Measurements from ENCODE around the gene CPN1. TPM values are rescaled to one million over a fixed set of nuclear protein-coding genes. Genes with fewer than 3 reads are reported as not detected.
"Not testable (repeated sequence)": the region's sequence is repeated elsewhere in the genome, so short reads cannot be mapped to it uniquely, and the experiment has no call there.

The CPN1 gene
- total RNA-seq, 1 donor from 2014 or later: not detected

DNA sequence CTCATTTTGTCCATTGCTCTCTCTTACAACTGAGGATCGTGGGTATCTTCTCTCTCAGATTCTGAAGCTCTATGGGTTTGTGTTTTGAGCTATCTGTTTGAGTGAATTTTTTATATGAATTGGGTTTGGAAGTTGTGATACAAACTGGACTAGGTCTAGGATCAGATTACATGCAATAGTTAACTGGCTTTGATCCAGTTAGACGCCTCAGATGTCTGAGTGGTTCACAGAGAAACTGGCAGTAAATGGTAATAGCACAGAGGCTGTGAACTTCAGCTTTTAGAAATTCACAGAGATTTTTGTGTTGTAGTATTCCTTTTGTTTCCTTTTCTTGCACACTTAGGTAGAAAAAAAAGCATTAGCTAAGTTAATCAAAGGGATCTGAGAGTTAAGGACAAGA is 59.3 kb downstream of the CPN1 start:
- no peak for DNase-seq (ENCODE audit: low spot score)

DNA sequence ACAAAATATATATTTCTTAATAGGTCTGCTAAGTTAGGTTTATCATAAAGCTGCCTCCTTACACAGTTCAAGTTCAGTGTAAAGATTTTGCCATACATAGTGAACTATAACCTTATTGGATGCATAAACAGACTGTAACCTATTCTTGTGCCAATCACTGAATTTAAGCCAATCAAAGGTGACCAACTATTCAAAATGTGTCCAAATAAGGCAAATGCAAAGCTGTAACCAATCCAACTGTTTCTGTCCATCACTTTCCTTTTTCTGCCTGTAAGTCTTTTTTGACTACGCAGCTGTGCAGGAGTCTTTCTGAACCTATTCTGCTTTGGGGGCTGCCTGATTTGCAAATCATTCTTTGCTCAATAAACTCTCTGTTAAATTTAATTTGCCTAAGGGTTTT is 60.3 kb downstream of the CPN1 start:
- DNase-seq (ENCODE audit: low spot score): no peak

DNA sequence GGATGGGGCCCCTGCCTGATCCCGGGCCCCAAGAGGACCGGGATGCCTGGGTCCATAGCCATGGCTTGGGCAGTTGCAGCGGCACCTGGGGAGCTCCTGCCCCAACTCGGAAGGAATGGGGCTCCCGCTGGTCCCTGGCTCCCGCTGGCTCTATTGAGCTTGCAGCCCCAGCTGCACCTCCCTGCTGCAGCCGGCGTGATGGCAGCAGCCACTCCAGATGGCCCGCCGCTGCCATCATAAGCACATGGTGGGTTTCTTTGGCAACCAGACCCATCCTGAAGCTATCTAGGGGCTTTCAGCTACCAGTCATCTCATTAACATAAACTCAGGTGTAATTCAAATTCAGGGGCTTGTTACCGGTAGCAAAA is 60.8 kb downstream of the CPN1 start:
- no peak for DNase-seq (ENCODE audit: low spot score)

DNA sequence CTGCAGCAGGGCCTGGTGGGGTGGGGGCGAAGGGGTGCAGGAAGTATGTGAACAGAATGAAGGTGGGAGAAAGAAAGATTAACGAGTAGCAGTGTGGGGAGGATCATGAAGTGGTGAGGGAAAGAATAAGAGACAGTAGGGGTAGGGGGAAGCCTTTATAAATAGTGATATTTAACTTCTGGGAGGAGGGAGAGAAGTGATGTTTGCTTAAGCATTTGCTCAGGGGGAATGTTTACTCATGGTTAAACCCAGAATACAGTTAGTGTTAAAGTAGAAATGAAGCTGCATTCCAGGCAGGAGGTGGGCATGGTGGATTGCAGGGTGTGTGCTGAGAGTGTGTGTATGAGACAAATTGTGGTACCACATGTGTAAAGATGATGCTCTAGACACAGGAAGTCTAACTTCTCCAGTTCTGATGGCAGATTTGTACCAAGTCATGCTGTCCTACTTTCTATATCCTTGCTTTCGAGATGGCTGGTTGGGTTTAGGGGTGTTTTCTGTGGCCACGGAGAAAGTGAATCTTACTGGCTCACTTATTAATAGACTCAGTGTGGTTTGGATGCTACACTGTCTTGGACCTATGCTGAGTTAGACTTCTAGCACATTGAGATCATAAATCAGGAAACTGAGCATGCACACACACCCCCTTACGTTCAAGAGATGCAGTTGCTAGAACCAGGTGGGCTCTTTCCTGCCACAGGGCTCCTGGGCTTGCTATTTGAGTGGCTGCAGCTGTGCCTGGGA is 61.4 kb downstream of the CPN1 start:
- DNase-seq (ENCODE audit: low spot score): no peak

DNA sequence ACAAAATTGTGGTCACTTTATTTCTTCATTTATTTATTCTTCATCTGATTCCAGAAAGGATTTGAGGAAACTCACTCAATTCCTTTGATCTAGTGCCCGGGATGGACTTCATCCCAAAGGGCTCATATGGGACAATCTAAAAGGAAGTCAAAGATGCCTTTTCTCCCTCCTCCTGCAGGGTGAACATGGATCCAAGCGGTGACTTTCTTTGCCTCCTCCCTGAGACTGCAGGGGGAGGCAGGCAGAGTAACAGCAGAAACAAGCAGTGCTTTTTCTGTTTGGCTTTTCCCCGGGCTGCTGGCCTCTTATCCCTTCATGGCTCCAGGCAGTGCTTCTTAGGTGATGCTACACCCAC is 61.9 kb downstream of the CPN1 start:
- no peak for DNase-seq (ENCODE audit: low spot score)

DNA sequence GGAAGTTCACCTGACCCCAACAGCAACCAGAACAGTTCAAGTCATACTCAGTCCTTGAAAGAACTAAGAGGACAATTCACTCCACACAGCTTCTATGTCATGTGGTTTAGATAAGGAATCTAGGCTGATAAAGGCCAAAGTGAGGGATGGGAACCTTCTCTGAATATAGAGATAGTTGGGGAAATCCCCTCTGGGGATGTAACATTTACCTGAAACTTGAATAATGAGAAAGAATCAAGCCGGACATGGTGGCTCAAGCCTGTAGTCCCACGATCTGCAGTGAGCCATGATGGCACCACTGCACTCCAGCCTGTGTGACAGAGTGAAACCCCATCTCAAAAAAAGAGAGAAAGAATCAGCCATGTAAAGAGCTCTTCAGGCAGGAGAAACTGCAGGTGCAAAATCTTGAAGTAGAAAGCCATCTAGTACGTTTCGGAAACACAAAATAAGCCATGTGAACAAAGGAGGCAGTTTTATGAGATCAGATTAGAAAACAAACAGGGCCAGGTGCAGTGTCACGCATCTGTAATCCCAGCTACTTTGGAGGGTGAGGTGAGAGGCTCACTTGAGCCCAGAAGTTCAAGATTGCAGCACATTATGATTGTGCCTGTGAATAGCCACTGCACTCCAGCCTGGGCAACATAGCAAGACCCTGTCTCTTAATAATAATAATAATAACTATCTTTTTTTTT is 67.5 kb downstream of the CPN1 start:
- DNase-seq (ENCODE audit: low spot score): no peak

DNA sequence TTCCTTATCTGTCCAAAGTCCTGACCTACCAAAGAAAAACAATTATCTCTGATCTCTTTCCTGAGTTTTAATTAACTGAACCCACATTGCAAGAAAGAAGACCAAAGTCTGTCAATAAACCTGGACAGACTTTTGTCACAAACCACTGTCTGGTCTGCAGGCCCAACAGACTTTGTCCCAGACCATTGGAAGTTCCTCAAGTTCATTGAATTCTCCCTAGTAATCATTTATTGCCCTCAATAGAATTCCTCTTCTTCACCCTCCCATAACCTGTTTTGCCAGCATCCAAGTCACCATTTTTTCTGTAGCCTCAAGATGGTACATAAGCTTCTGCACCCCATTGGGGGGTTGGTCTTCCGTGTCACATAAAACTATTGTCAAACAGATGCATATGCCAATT is 68.0 kb downstream of the CPN1 start:
- DNase-seq (ENCODE audit: low spot score): no peak

DNA sequence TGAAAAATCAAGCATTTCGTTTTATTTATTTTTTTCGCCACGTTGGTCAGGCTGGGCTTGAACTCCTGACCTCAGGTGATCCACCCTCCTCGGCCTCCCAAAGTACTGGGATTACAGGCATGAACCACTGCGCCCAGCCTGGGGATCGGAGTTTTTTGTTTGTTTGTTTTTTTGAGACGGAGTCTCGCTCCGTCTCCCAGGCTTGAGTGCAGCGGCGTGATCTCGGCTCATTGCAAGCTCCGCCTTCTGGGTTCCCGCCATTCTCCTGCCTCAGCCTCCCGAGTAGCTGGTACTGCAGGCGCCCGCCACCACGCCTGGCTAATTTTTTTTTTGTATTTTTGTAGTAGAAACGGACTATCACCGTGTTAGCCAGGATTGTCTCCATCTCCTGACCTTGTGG is 69.8 kb downstream of the CPN1 start:
- DNase-seq (ENCODE audit: low spot score): not testable (repeated sequence)

DNA sequence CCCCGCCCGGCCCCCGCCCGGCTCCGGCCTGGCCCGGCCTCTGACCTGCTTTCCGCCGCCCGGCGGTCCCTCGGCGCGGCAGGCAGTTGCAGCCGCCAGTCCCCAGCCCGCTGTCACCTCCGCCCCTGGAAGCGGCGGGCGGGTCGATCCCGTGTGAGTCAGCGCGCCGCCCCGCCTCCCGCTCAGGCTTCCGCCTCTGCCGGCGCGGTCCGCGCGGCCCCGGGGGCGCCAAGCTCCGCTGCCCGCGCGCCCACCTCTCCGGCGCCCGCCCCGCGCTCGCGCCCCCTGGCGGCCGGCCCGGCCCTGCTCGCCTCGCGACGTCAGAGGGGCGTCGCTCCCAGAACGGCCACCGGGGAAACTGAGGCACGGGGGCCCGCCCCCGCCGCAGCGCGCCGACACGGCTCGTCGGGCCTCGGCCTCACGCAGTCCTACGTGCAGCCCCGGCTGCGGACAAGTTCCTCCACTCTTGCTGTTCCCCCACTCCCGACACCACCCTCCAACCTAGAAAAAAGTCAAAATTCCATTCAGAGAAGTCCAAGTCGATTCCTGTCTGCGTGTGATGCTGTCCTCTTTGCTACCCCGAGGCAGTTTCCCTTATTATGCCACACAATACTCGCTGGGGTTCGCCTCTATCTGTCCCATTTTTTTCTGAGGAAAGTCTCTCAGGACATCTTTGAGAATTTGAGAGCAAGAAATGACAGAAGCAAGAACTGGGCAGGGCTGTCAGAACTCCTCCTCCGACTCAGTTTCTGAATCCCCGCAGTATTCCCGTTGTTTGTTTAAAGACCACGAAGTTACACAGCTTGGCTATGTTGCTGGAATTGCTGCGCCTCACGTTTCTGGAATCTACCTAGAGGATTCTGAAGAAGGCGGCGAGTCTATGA is 71.6 kb downstream of the CPN1 start, which contains the start of gene DNMBP:
Gene DNMBP (minus strand): TSS at position 155 of the 884 bp plus-strand sequence. CDS start 37,823 bp downstream, outside the sequence.
- DNase-seq (ENCODE audit: low spot score): peak; percentile 83

DNA sequence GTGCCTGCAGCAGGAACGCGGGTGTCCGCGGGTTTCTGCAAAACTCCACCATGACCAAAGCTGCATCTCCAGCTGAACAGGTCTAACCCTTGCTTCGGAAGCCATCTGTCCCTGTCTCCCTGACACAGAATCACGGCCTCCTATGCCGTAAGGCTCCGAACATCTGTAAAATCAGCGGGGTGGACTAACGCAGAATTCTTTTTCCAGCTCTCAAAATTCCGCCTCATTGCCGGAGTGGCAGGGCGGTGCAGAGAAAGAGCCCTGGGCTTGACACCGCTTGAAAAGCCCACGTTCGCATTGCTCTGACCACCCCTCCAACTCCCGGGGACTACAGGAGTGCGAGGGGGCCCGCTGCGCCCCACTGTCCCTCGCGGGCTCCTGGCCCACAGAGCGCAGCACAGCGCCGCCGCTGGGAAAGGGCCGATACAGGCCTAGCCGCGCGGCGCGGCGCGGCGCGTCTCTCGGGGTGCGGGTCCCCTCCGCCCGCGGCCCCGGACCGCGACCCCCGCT is 72.3 kb downstream of the CPN1 start:
- peak; percentile 49 for DNase-seq (ENCODE audit: low spot score)

DNA sequence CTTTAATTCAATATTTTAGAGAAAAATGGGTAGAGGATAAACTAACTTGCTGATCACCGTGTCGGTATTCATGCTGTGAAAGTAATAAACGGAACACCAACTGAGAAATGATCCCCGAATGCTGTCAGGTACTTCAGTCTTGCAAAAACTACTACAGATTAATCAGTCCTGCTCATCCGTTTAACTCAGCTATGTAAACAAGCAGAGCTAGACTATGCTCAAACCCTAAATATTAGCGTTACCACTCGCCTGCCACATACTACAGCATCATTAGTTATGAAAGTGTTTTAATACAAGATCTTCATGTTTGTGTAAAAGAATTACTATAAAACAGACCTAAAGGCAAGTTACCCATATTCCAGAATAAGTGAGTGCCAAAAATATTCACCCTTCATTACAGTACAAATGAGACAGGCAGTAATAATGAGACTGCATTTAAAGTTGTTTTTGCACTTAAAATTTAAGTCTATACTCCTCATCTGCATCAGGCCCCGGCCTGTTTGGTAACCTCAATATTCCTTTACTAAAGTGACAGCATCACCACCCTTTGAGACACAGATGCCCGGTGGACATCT is 72.9 kb downstream of the CPN1 start:
- no peak for DNase-seq (ENCODE audit: low spot score)

DNA sequence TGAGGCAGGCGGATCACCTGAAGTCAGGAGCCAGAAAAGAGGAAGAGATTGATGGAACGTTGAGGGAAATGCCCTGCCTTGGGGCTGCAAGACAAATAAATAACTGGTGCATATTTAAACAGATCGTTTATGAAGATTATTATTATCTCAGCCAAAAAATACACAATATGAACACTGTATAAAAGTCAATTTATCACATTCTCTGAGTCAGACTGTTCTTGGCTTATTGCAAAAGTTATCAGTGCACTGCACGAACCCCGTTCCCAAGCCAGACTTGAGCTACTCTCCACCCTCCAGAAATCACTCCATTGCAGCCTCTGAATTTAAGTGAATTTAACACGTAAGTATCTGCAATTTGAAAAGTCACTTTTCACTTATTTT is 73.5 kb downstream of the CPN1 start:
- no peak for DNase-seq (ENCODE audit: low spot score)

DNA sequence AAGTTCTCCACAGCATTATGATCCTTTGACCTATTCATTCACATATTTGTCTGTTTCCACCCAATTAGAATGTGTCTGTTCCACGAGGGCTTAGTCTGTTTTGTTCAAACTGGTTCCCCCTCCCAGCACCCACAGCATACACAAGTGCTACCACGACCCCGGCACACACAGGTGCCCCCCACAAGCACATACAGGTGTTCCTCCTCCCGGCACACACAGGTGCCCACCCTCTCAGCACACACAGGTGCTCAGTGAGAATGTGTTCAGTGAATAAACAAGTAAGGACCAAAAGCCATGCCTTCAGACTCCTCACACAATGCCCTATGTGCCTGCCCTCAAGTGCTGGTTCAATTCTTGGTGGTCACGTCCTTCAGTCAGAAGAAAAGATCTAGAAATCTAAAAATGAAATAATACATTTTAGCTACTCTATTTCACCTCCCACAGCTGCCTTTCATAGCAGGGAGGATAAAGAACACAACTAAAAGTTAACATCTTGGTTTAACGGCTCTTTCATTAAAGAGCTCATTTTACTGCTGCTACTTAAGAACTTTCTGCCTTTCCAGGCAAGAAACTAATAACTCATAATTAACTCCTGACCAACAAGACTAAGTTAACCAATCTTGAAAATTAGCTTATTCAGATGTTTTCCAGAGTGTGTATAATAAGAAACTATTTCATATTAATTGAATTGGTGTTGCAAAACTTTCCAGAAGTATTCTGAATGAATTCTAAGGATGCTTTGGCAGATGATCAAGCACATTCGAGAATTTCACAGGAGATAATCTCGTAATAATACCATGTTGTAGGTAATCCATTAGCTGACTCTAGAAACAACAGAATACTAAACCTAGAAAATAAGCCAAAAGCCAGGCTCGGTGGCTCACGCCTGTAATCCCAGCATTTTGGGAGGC is 74.2 kb downstream of the CPN1 start:
- no peak for DNase-seq (ENCODE audit: low spot score)

DNA sequence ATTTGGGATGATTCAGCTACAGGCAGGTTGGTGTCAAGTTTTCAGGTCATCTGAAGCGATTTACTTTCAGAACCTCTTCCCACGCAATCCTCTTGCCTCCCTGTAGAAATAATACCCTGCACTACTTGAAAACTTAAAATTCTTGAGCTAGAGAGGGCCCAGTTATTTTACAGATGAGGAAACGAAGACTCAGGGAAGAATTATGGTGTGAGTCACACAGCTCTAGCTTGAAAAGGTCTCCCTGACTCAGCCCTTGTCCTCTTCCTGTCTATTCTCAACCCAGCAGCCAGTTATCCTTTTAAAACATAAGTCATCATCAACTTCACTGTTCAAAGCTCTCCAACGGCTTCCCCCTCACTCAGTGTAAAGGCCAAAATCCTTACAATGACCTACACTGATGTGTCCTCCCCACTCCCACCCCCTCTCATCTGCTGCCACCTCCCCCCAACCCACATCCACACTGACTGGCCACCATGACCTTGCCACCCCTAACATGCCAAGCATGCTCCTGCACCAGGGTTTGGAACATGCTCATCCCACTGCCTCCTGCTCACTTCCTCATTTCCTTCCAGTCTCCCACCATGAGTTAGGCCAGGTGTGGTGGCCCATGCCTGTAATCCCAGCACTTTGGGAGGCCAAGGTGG is 75.3 kb downstream of the CPN1 start:
- DNase-seq (ENCODE audit: low spot score): no peak

DNA sequence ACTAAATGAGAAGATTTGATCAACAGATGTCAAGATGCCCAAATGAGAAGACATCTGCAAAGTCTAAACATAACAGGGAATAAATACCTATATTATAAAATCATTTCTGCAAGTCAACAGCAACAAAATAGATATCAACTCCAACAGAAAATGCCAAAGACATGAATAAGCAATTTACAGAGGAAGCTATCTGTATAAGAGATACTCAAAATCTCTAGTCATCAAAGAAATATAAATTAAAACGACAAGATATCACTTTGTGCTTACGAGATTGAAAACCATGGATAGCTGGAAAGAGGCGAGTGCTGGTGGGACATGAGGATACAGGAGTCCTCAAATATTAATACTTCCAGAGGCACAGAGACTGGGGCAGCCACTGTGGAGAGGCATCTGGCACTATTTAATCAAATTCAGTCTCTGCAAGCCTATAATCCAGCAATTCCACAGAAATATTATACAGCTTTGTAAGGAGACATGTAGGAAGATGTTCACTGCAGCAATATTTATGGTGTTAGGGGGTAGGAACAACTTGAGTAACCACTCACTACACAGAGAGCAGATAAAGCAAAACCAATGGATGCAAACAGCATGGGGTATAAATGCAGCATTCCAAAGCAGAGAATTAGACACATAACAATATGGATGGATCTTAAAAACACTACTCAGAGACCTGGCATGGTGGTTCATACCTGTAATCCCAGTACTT is 76.7 kb downstream of the CPN1 start:
- DNase-seq (ENCODE audit: low spot score): no peak

DNA sequence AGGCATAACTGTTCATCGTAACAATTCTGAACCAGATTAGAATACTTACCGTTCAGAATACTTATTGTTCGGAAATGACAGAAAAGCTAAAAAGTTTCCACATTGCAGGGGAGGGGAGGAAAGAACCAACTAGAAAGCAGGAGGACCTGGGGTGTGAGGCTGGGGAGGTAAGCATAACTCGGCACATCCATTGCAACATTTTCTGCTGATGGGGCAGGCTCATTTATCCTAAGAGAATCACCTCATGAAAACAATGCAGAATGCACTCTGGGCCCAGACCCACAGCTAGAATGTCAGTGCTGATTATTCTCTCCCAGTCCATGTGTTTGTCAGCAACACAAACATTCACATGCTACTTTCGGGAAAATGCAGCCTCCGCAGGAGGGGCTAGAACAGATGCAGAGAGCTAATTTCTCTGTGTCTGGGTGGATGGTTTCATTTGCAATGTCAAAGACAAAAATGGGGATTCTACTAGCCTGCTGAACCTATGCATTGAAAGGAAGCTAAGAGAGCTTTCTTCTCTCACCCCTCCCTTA is 81.5 kb downstream of the CPN1 start:
- no peak for DNase-seq (ENCODE audit: low spot score)

DNA sequence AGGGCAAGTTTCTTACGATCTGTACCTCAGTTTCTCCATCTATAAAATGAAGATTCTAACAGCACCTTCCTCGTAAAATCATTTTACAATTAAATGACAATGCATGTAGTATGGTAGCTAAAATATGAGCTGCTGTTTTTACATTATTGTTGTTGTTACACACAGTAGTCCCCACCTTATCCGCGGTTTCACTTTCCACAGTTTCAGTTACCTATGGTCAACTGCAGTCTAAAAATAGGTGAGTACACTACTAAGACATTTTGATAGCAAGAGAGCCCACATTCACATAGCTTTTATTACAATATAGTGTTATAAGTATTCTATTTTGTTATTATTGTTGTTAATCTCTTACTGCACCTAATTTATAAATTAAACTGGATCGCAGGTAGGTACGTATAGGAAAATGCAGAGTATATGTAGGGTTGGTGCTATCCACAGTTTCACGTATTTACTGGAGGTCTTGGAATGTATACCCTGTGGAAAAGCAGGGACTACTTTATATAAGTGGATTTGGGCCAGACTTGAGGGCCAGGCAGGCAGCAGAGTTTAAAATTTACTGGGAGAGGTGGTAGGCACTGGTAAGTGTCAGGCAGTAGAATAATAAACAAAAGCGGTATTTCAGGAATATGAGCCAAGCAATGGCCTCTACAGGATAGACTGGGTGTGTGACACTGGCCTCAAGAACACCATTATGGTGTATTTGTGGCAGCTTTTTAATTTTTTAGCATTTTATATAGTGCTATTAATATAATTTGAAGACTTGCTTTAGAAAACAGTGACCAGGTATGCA is 82.2 kb downstream of the CPN1 start:
- DNase-seq (ENCODE audit: low spot score): no peak

DNA sequence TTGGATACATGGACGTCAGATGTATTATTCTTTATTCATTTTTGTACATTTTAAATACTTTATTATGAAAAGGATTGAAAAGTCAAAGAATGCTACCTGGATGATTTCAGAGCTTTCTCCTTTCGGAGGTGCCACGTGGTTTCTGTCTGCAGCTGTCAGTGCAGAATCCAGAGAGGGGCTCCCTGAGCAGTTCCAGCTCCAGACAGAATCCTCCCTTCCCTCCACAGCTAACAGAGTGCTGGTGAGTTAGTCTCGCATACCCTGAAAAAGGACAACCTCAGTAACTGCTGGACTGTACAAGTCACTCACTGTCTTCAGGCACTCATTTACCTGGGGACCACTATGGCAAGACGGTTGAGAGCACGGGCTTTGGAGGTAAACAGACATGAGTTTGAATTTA is 82.8 kb downstream of the CPN1 start:
- no peak for DNase-seq (ENCODE audit: low spot score)
